ENCODE measurements around the gene ANTKMT. TPM values are rescaled to one million over a fixed set of nuclear protein-coding genes. Genes with fewer than 3 reads are reported as not detected.

ANTKMT gene
- total RNA-seq, 1 experiment from 2014 or later, result 55.0 TPM

- Histone ChIP-seq H3K4me2 (peak overlapping the region; percentile 86), H4K20me1 (ENCODE audit: insufficient read depth) (peaks cover 30% of the 10 kb centered on the region), H3K27ac (no peak overlapping the region), H3F3A (ENCODE audit: insufficient read depth, low read depth) (peaks cover 40% of the 10 kb centered on the region; the same call in 1 of the 2 replicates), H3K4me3 (peak overlapping the region; percentile 71), H3K4me1 (replicated peaks; ENCODE audit: insufficient read depth) (peaks cover 33% of the 10 kb centered on the region), H3K9me3 (ENCODE audit: insufficient read depth, low read depth) (no peaks in the 10 kb centered on the region), H3K79me2 (ENCODE audit: low read depth) (peaks cover 33% of the 10 kb centered on the region), H3K27me3 (ENCODE audit: insufficient read depth, low read depth) (no peaks in the 10 kb centered on the region), H3K36me3 (ENCODE audit: low read depth) (no peaks in the 10 kb centered on the region; the same call in 1 of the 2 replicates), H2AFZ (no peak overlapping the region), H3K9me2 (ENCODE audit: insufficient read depth) (no peaks in the 10 kb centered on the region)
- TF ChIP-seq EZH2 (IDR thresholded peaks at IDR 0.05; ENCODE audit: low read depth) (no peak), CTCF (conservative IDR thresholded peaks at IDR 0.05) (no peak; the same call in 1 of the 2 replicates)
- CTCF ChIA-PET, result no interaction called here
- BruUV-seq (replicated peaks), result TSS peak; percentile 48
- intact Hi-C loops (cut with micrococcal nuclease; ENCODE audit: unreplicated experiment), result loop anchor here (5.0 kb wide), 1 partner anchor 154 kb away; the partner anchor contains the start of gene CAPN15
- DNase-seq, result no peak
- POLR2A ChIA-PET (ENCODE audit: unreplicated experiment), result interaction anchor here (0.5 to 1.1 kb wide), 6 partner anchors 12 to 154 kb away, joined by 3 to 7 read pairs (median 5); partner anchors contain the start of genes CAPN15, CHTF18 and WDR90
These were observed 39.8 kb upstream of the ANTKMT start for GRCh38 chr16:680967-681745.

GRCh38 chr16:681746-682427 lies 39.1 kb upstream of the ANTKMT start:
- H3K27ac ChIP-seq, result no peak overlapping the region
- H3K4me3 ChIP-seq, result peak overlapping the region; percentile 71
- H3K4me1 ChIP-seq (replicated peaks; ENCODE audit: insufficient read depth), result peaks cover 33% of the 10 kb centered on the region
- H3K36me3 ChIP-seq (ENCODE audit: low read depth), result no peaks in the 10 kb centered on the region; the same call in 1 of the 2 replicates
- peaks cover 30% of the 10 kb centered on the region for H4K20me1 ChIP-seq (ENCODE audit: insufficient read depth)
- no peaks in the 10 kb centered on the region for H3K9me2 ChIP-seq (ENCODE audit: insufficient read depth)
- peak overlapping the region; percentile 86 for H3K4me2 ChIP-seq
- H2AFZ ChIP-seq, result no peak overlapping the region
- ChIA-PET CTCF (interaction anchor here (0.6 kb wide), 1 partner anchor 33 kb away, joined by 3 read pairs; the partner anchor contains the start of gene METRN), POLR2A (ENCODE audit: unreplicated experiment) (interaction anchor here (0.6 to 0.7 kb wide), 4 partner anchors 92 to 113 kb away, joined by 3 to 7 read pairs (median 6); no protein-coding TSS in a partner anchor)
- BruUV-seq (replicated peaks), result TSS peak; percentile 38
- intact Hi-C loops (cut with micrococcal nuclease; ENCODE audit: unreplicated experiment), result loop anchor here (5.0 kb wide), 1 partner anchor 155 kb away; the partner anchor contains the start of gene CAPN15
- no peak for DNase-seq
- TF ChIP-seq CTCF (conservative IDR thresholded peaks at IDR 0.05), result no peak
- TF ChIP-seq EZH2 (IDR thresholded peaks at IDR 0.05; ENCODE audit: low read depth), result no peak
- peaks cover 40% of the 10 kb centered on the region; the same call in 1 of the 2 replicates for H3F3A ChIP-seq (ENCODE audit: insufficient read depth, low read depth)
- H3K9me3 ChIP-seq (ENCODE audit: insufficient read depth, low read depth), result no peaks in the 10 kb centered on the region
- H3K79me2 ChIP-seq (ENCODE audit: low read depth), result peaks cover 33% of the 10 kb centered on the region
- no peaks in the 10 kb centered on the region for H3K27me3 ChIP-seq (ENCODE audit: insufficient read depth, low read depth)

Measured in PC-9 (cell line).